ENCODE measurements around the gene SMPD3. TPM values are rescaled to one million over a fixed set of nuclear protein-coding genes. Genes with fewer than 3 reads are reported as not detected.

Gene SMPD3
- total RNA-seq, 4 donors from 2014 or later = 2.3 TPM; not detected in 3

- DNase-seq (no peak), ATAC-seq (no peak)
- Histone ChIP-seq H3K27ac (no peak overlapping the region), H3K36me3 (no peaks in the 10 kb centered on the region), H3K4me1 (no peaks in the 10 kb centered on the region), H3K9me3 (no peaks in the 10 kb centered on the region), H3K27me3 (no peaks in the 10 kb centered on the region), H3K4me3 (no peak overlapping the region)
- no peak for TF ChIP-seq POLR2A (IDR thresholded peaks at IDR 0.05)
- no peak for TF ChIP-seq CTCF (IDR thresholded peaks at IDR 0.05 in 4 of 5, conservative IDR thresholded peaks at IDR 0.05 in 1 of 5)
- in situ Hi-C loops (cut with MboI; ENCODE audit: low sequenced_read_pairs in 4 of 4) = no loop called here
- intact Hi-C loops (cut with DNase I; ENCODE audit: low total_unique reads) = no loop called here
Measured at GRCh38 chr16:68473358-68474070, 25.2 kb upstream of the SMPD3 start.

- Histone ChIP-seq H3K27ac (no peak overlapping the region), H3K4me1 (no peaks in the 10 kb centered on the region), H3K36me3 (no peaks in the 10 kb centered on the region), H3K27me3 (no peaks in the 10 kb centered on the region), H3K9me3 (no peaks in the 10 kb centered on the region), H3K4me3 (no peak overlapping the region)
- ATAC-seq (no peak), DNase-seq (no peak)
- in situ Hi-C loops (cut with MboI; ENCODE audit: low sequenced_read_pairs in 4 of 4) = no loop called here
- intact Hi-C loops (cut with DNase I; ENCODE audit: low total_unique reads) = no loop called here
- TF ChIP-seq CTCF (IDR thresholded peaks at IDR 0.05 in 4 of 5, conservative IDR thresholded peaks at IDR 0.05 in 1 of 5) = no peak
- no peak for TF ChIP-seq POLR2A (IDR thresholded peaks at IDR 0.05)
Measured at GRCh38 chr16:68472581-68472980, 24.3 kb upstream of the SMPD3 start.

- Histone ChIP-seq H3K4me3 (peak overlapping the region in 3 of 4 donors; percentile 5 to 43 (median 15)), H3K27ac (peak overlapping the region in 3 of 4 donors; percentile 37 to 52 (median 51)), H3K27me3 (no peaks in the 10 kb centered on the region), H3K36me3 (no peaks in the 10 kb centered on the region), H3K9me3 (no peaks in the 10 kb centered on the region), H3K4me1 (no peaks in the 10 kb centered on the region)
- TF ChIP-seq CTCF (IDR thresholded peaks at IDR 0.05 in 4 of 5, conservative IDR thresholded peaks at IDR 0.05 in 1 of 5) (no peak), POLR2A (IDR thresholded peaks at IDR 0.05) (no peak)
- intact Hi-C loops (cut with DNase I; ENCODE audit: low total_unique reads) (no loop called here), in situ Hi-C loops (cut with MboI; ENCODE audit: low sequenced_read_pairs in 4 of 4) (no loop called here)
- peak; percentile 22 to 29 for DNase-seq
- ATAC-seq = peak; percentile 45 to 61
Measured at GRCh38 chr16:68470461-68471150, 22.3 kb upstream of the SMPD3 start.

- TF ChIP-seq POLR2A (IDR thresholded peaks at IDR 0.05) (no peak), CTCF (IDR thresholded peaks at IDR 0.05 in 4 of 5, conservative IDR thresholded peaks at IDR 0.05 in 1 of 5) (no peak)
- H3K4me1 ChIP-seq = no peaks in the 10 kb centered on the region
- peak in 1 of 2 donors; percentile 14 for ATAC-seq
- no peaks in the 10 kb centered on the region for H3K36me3 ChIP-seq
- H3K27me3 ChIP-seq = no peaks in the 10 kb centered on the region
- no peaks in the 10 kb centered on the region for H3K9me3 ChIP-seq
- peak overlapping the region in 3 of 4 donors; percentile 37 to 52 (median 51) for H3K27ac ChIP-seq
- in situ Hi-C loops (cut with MboI; ENCODE audit: low sequenced_read_pairs in 4 of 4) (no loop called here), intact Hi-C loops (cut with DNase I; ENCODE audit: low total_unique reads) (no loop called here)
- no peak for DNase-seq
- H3K4me3 ChIP-seq = peak overlapping the region; percentile 5 to 43 (median 10)
Measured at GRCh38 chr16:68469796-68470460, 21.6 kb upstream of the SMPD3 start.

Measured in gastrocnemius medialis (tissue), 4 donors.